T-helper 2 cell treated with Interferon-gamma antibody and Interleukin-4, amounts not matched to agents 100 ng/mL and 5 ng/mL, for 36 hours (primary cell): ENCODE results near the gene CLDN11. TPM values are rescaled to one million over a fixed set of nuclear protein-coding genes. Genes with fewer than 3 reads are reported as not detected.

ENCODE experiments used
- intact Hi-C: fragments of 100-400 bp; cut with micrococcal nuclease; formaldehyde crosslinking; loops from one replicate; pipeline ENCODE4 v1.15.1; 2023
- total RNA-seq: library from RNA; stranded (reverse); gene quantifications from 2 replicates; pipeline ENCODE4 v1.2.3, GENCODE V29; 2022

Gene CLDN11
- total RNA-seq, 1 donor from 2014 or later = not detected

- intact Hi-C loops = no loop called here
Measured at GRCh38 chr3:170469151-170470062, 50.7 kb downstream of the CLDN11 start.

- intact Hi-C loops = no loop called here
Measured at GRCh38 chr3:170470063-170471016, 51.7 kb downstream of the CLDN11 start.

- intact Hi-C loops = no loop called here
Measured at GRCh38 chr3:170471149-170471548, 52.5 kb downstream of the CLDN11 start.

- intact Hi-C loops = no loop called here
Measured at GRCh38 chr3:170473358-170473757, 54.7 kb downstream of the CLDN11 start.

- intact Hi-C loops = no loop called here
Measured at GRCh38 chr3:170475092-170475685, 56.5 kb downstream of the CLDN11 start.

GRCh38 chr3:170476291-170476690 lies 57.6 kb downstream of the CLDN11 start:
- intact Hi-C loops = no loop called here

GRCh38 chr3:170477395-170477794 lies 58.7 kb downstream of the CLDN11 start:
- intact Hi-C loops = no loop called here

GRCh38 chr3:170480111-170480510 lies 61.4 kb downstream of the CLDN11 start:
- intact Hi-C loops = no loop called here

- intact Hi-C loops = no loop called here
Measured at GRCh38 chr3:170482199-170482598, 63.5 kb downstream of the CLDN11 start.

GRCh38 chr3:170483485-170484262 lies 65.0 kb downstream of the CLDN11 start:
- intact Hi-C loops = no loop called here

Other genes starting within 250 kb of the CLDN11 start
- 56.0 and 68.9 TPM in 2 replicates for gene PHC3, start 237.1 kb upstream of the CLDN11 start, total RNA-seq
- gene PRKCI, start 196.4 kb upstream of the CLDN11 start, total RNA-seq = 20.8 and 21.7 TPM in 2 replicates
- gene SKIL, start 61.2 kb upstream of the CLDN11 start, total RNA-seq = 16.4 and 17.7 TPM in 2 replicates
- gene SLC7A14, start 167.2 kb downstream of the CLDN11 start, total RNA-seq = not detected in 2 replicates